Measurements from ENCODE around the gene APOA1. TPM values are rescaled to one million over a fixed set of nuclear protein-coding genes. Genes with fewer than 3 reads are reported as not detected.

The APOA1 gene
- total RNA-seq, 1 donor from 2014 or later, result 3.7 TPM

- H3K4me1 ChIP-seq, result no peaks in the 10 kb centered on the region
- H3K36me3 ChIP-seq, result peaks cover 100% of the 10 kb centered on the region
- H3K4me3 ChIP-seq, result no peak overlapping the region
- H3K27ac ChIP-seq, result no peak overlapping the region
- DNase-seq (no peak), ATAC-seq (no peak)
- no peaks in the 10 kb centered on the region for H3K27me3 ChIP-seq (ENCODE audit: low read depth)
- no peak for TF ChIP-seq CTCF (IDR thresholded peaks at IDR 0.05)
- H3K9me3 ChIP-seq, result no peaks in the 10 kb centered on the region
- intact Hi-C loops (cut with DNase I), result no loop called here
Observed at GRCh38 chr11:116865696-116866095, 28.3 kb upstream of the APOA1 start.

GRCh38 chr11:116864531-116864930, 27.1 kb upstream of the APOA1 start:
- no peak for ATAC-seq
- no peak for DNase-seq
- intact Hi-C loops (cut with DNase I), result no loop called here
- Histone ChIP-seq H3K36me3 (peaks cover 100% of the 10 kb centered on the region), H3K27me3 (ENCODE audit: low read depth) (no peaks in the 10 kb centered on the region), H3K27ac (no peak overlapping the region), H3K4me1 (no peaks in the 10 kb centered on the region), H3K9me3 (no peaks in the 10 kb centered on the region), H3K4me3 (no peak overlapping the region)
- no peak for TF ChIP-seq CTCF (IDR thresholded peaks at IDR 0.05)

- Histone ChIP-seq H3K36me3 (peaks cover 100% of the 10 kb centered on the region), H3K4me3 (no peak overlapping the region), H3K27ac (no peak overlapping the region), H3K27me3 (ENCODE audit: low read depth) (no peaks in the 10 kb centered on the region), H3K4me1 (no peaks in the 10 kb centered on the region), H3K9me3 (no peaks in the 10 kb centered on the region)
- ATAC-seq (no peak), DNase-seq (no peak)
- intact Hi-C loops (cut with DNase I), result no loop called here
- TF ChIP-seq CTCF (IDR thresholded peaks at IDR 0.05), result no peak
Observed at GRCh38 chr11:116862951-116863350, 25.5 kb upstream of the APOA1 start.

GRCh38 chr11:116862185-116862584, 24.8 kb upstream of the APOA1 start:
- peaks cover 100% of the 10 kb centered on the region for H3K36me3 ChIP-seq
- ATAC-seq, result no peak
- no peak overlapping the region for H3K27ac ChIP-seq
- no peaks in the 10 kb centered on the region for H3K4me1 ChIP-seq
- H3K27me3 ChIP-seq (ENCODE audit: low read depth), result no peaks in the 10 kb centered on the region
- no peak for DNase-seq
- intact Hi-C loops (cut with DNase I), result no loop called here
- no peak for TF ChIP-seq CTCF (IDR thresholded peaks at IDR 0.05)
- H3K9me3 ChIP-seq, result no peaks in the 10 kb centered on the region
- no peak overlapping the region for H3K4me3 ChIP-seq

- ATAC-seq, result no peak
- intact Hi-C loops (cut with DNase I), result no loop called here
- H3K27ac ChIP-seq, result no peak overlapping the region
- no peaks in the 10 kb centered on the region for H3K4me1 ChIP-seq
- H3K4me3 ChIP-seq, result no peak overlapping the region
- no peak for TF ChIP-seq CTCF (IDR thresholded peaks at IDR 0.05)
- H3K27me3 ChIP-seq (ENCODE audit: low read depth), result no peaks in the 10 kb centered on the region
- no peak for DNase-seq
- H3K9me3 ChIP-seq, result no peaks in the 10 kb centered on the region
- H3K36me3 ChIP-seq, result peaks cover 99% of the 10 kb centered on the region
Observed at GRCh38 chr11:116861539-116861938, 24.1 kb upstream of the APOA1 start.

GRCh38 chr11:116860303-116860702, 22.9 kb upstream of the APOA1 start:
- Histone ChIP-seq H3K36me3 (peaks cover 91% of the 10 kb centered on the region), H3K27me3 (ENCODE audit: low read depth) (no peaks in the 10 kb centered on the region), H3K27ac (no peak overlapping the region), H3K4me3 (no peak overlapping the region), H3K9me3 (no peaks in the 10 kb centered on the region), H3K4me1 (no peaks in the 10 kb centered on the region)
- ATAC-seq, result no peak
- no peak for TF ChIP-seq CTCF (IDR thresholded peaks at IDR 0.05)
- DNase-seq, result no peak
- intact Hi-C loops (cut with DNase I), result no loop called here
